ENCODE results near the gene RBM15B. TPM values are rescaled to one million over a fixed set of nuclear protein-coding genes. Genes with fewer than 3 reads are reported as not detected.
A peak's percentile ranks its signal among the peaks of the same experiment; 100 is the strongest.

RBM15B gene
- total RNA-seq, 1 donor from 2014 or later: 39.5 TPM

DNA sequence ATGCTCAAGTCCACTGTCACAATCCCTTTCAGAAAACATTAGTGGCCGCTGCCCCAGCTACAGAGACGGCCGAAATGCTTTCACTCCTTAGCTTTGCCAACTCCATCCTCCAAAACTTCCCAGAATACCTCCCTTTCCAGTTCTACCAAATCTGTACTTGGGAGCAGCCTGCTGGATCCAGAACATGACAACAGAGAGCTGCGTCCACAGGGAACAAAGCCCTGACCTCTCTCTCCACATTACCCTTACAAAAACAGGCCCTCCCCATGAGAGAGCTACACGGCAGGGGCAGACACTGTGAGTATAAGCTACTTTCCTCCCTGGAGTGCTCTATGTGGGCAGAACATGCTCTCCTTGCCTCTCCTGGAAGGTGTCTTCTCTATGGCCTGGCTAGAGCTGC is 6.3 kb downstream of the RBM15B start:
- TF ChIP-seq, protein P1, sequence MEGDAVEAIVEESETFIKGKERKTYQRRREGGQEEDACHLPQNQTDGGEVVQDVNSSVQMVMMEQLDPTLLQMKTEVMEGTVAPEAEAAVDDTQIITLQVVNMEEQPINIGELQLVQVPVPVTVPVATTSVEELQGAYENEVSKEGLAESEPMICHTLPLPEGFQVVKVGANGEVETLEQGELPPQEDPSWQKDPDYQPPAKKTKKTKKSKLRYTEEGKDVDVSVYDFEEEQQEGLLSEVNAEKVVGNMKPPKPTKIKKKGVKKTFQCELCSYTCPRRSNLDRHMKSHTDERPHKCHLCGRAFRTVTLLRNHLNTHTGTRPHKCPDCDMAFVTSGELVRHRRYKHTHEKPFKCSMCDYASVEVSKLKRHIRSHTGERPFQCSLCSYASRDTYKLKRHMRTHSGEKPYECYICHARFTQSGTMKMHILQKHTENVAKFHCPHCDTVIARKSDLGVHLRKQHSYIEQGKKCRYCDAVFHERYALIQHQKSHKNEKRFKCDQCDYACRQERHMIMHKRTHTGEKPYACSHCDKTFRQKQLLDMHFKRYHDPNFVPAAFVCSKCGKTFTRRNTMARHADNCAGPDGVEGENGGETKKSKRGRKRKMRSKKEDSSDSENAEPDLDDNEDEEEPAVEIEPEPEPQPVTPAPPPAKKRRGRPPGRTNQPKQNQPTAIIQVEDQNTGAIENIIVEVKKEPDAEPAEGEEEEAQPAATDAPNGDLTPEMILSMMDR (IDR thresholded peaks at IDR 0.05): no peak

DNA sequence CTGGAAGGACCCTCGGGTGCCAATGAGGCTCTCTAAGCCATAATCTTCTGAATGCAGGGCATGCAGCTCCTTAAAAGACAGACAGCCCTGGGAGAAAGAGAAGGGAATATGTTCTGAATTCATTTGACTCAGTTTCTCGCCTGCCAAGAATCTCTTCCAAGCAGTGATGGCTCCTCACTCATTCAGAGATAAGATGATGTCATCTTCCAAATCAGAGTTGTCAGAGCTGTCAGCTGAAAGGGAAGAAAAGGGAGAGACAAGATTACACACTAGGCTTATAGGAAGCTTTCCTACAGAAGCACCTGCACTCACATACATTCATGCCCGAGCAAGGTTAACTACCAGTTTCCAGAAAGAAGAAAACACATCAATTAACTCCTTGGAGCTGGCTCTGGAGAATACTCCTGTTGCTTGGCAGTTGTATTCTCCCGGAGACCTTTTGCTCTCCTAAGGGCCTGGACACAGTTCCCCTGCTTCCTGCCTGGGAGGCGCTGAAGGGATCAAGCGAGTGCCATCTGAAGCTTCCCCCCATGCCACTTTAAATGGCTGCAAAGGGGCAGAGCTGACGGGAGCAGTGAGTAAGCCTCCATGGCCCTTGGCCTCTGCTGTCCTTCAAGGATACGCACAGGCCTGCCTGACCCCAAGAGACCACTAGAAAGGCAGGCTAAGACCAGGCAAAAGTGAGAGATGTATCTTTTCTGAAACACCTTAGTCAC is 7.7 kb downstream of the RBM15B start:
- Mint-ChIP-seq H3K27me3 (ENCODE audit: low read depth) (no peaks in the 10 kb centered on the region), H3K4me3 (ENCODE audit: unreplicated experiment) (no peak overlapping the region), H3K4me1 (ENCODE audit: low read depth) (peaks cover 26% of the 10 kb centered on the region), H3K36me3 (ENCODE audit: low read depth) (peaks cover 25% of the 10 kb centered on the region), H3K27ac (ENCODE audit: unreplicated experiment) (no peak overlapping the region), H3K9me3 (ENCODE audit: low read depth) (no peaks in the 10 kb centered on the region)
- no peak for DNase-seq (ENCODE audit: low spot score)
- TF ChIP-seq, protein P1 (IDR thresholded peaks at IDR 0.05): no peak

More for the DNA sequence above, 6.3 kb downstream of the RBM15B start:
- peak overlapping the region; percentile 74 for H3K27ac Mint-ChIP-seq (ENCODE audit: unreplicated experiment)
- H3K9me3 Mint-ChIP-seq (ENCODE audit: low read depth): no peaks in the 10 kb centered on the region
- peaks cover 23% of the 10 kb centered on the region for H3K36me3 Mint-ChIP-seq (ENCODE audit: low read depth)
- DNase-seq (ENCODE audit: low spot score): no peak
- no peaks in the 10 kb centered on the region for H3K27me3 Mint-ChIP-seq (ENCODE audit: low read depth)
- no peak overlapping the region for H3K4me3 Mint-ChIP-seq (ENCODE audit: unreplicated experiment)
- H3K4me1 Mint-ChIP-seq (ENCODE audit: low read depth): peaks cover 38% of the 10 kb centered on the region

DNA sequence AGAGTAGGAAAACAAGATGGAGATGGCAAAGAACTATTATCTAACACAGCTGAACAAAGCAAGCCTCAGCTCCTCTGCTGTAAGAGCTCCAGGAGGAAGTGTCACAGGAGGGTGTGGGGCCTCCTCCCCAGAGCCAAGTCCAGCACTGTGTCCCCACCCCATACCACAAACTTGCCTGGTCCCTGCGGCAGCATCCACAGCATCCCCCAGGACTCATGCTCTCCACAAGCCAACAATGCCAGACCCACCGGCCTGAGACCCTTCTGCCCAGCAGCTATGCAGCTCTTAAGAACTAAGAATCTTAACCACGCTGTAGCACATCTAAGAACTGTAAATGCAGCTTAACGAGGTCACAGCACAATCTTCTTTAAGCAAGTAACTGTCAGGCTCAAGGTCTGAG is 9.1 kb downstream of the RBM15B start:
- Mint-ChIP-seq H3K27me3 (ENCODE audit: low read depth) (no peaks in the 10 kb centered on the region), H3K27ac (ENCODE audit: unreplicated experiment) (no peak overlapping the region), H3K4me1 (ENCODE audit: low read depth) (peaks cover 12% of the 10 kb centered on the region), H3K4me3 (ENCODE audit: unreplicated experiment) (no peak overlapping the region), H3K9me3 (ENCODE audit: low read depth) (no peaks in the 10 kb centered on the region), H3K36me3 (ENCODE audit: low read depth) (peaks cover 16% of the 10 kb centered on the region)
- TF ChIP-seq, protein P1 (IDR thresholded peaks at IDR 0.05): no peak
- DNase-seq (ENCODE audit: low spot score): peak; percentile 61

DNA sequence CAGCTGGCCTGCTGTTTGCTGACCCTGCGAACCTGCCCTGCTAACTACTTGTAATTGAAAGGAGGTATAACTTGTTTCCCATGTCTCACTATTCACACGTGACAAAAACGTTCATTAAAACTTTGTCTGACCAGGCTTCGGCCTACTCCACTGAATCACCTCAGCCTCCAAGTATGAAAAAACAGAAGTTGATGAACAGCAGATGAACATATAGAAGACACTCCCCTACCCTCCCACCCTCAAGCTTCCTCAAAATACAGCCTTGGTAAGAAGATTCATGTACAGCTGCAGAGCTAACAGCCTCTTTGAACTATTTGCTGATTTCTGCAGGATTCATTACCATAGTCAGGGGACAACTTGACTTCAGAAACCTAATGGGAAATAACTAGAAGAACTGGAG is 10.7 kb downstream of the RBM15B start:
- peaks cover 3% of the 10 kb centered on the region for H3K4me1 Mint-ChIP-seq (ENCODE audit: low read depth)
- no peak overlapping the region for H3K4me3 Mint-ChIP-seq (ENCODE audit: unreplicated experiment)
- H3K27me3 Mint-ChIP-seq (ENCODE audit: low read depth): no peaks in the 10 kb centered on the region
- no peak overlapping the region for H3K27ac Mint-ChIP-seq (ENCODE audit: unreplicated experiment)
- no peak for DNase-seq (ENCODE audit: low spot score)
- H3K36me3 Mint-ChIP-seq (ENCODE audit: low read depth): peaks cover 11% of the 10 kb centered on the region
- no peaks in the 10 kb centered on the region for H3K9me3 Mint-ChIP-seq (ENCODE audit: low read depth)
- TF ChIP-seq, protein P1 (IDR thresholded peaks at IDR 0.05): no peak

DNA sequence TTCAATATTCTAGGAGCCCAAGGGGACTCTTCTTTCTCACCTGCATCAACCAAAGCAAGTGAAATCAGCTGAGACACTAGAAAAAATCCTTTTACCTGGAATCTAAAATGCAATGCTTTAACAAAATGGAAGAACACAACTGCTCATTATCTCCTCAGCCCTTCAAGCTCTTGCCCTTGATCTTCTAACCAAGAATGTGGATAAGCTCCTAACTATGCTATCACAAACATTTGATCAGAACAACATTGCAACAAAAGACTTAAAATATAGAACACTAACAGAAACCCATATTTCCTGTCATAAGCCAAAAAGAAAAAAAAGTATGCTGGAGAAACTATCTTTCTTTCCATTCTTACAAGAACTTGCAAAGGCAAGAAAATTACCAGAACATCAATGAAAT is 12.6 kb downstream of the RBM15B start:
- Mint-ChIP-seq H3K4me1 (ENCODE audit: low read depth) (no peaks in the 10 kb centered on the region), H3K9me3 (ENCODE audit: low read depth) (no peaks in the 10 kb centered on the region), H3K36me3 (ENCODE audit: low read depth) (peaks cover 11% of the 10 kb centered on the region), H3K27ac (ENCODE audit: unreplicated experiment) (no peak overlapping the region), H3K4me3 (ENCODE audit: unreplicated experiment) (no peak overlapping the region), H3K27me3 (ENCODE audit: low read depth) (no peaks in the 10 kb centered on the region)
- TF ChIP-seq, protein P1 (IDR thresholded peaks at IDR 0.05): no peak
- DNase-seq (ENCODE audit: low spot score): no peak
